Fibroblast of lung (primary cell): ENCODE data around the gene SNX30. TPM values are rescaled to one million over a fixed set of nuclear protein-coding genes. Genes with fewer than 3 reads are reported as not detected.
A peak's percentile ranks its signal among the peaks of the same experiment; 100 is the strongest.

Source experiments
- DNase-seq, 2 donors: peaks; one replicate each; pipeline versions ENCODE4 v3.0.0 to v3.0.0-alpha.2; 2010; ENCODE audit warnings: low read depth in 2 of 2
- H2AFZ ChIP-seq: 2 replicates; pipeline ENCODE4 v1.5.1; 2012; ENCODE audit warnings: low read length, control low read depth, inconsistent platforms
- H3K27ac ChIP-seq: 2 replicates; pipeline ENCODE4 v1.5.1; 2011; ENCODE audit warnings: low read length, control low read depth; ENCODE audit not compliant: insufficient read depth
- H3K27me3 ChIP-seq: 2 replicates; pipeline ENCODE4 v1.5.1; 2011; ENCODE audit warnings: mild to moderate bottlenecking, low read length; ENCODE audit not compliant: control insufficient read depth, insufficient read depth
- H3K36me3 ChIP-seq: 2 replicates; pipeline ENCODE4 v1.5.1; 2011; ENCODE audit warnings: low read length; ENCODE audit not compliant: control insufficient read depth, insufficient read depth
- H3K4me1 ChIP-seq: 2 replicates; pipeline ENCODE4 v1.5.1; 2011; ENCODE audit warnings: low read length; ENCODE audit not compliant: control insufficient read depth, insufficient read depth; ENCODE audit errors: extremely low read depth
- H3K4me2 ChIP-seq: 2 replicates; pipeline ENCODE4 v1.5.1; 2011; ENCODE audit warnings: low read length, control low read depth; ENCODE audit not compliant: insufficient read depth; ENCODE audit errors: extremely low read depth
- H3K4me3 ChIP-seq, 4 experiments: fragments of 200-600 bp in 1 of 4; sonication (generic) in 1 of 4; replicated peaks in 1 of 4; 2 replicates each; pipeline ENCODE4 v1.5.1; 2011 to 2016; ENCODE audit warnings: low read length in 4 of 4, low read depth in 3 of 4, mild to moderate bottlenecking in 3 of 4, control low read depth in 2 of 4, inconsistent platforms in 1 of 4, mixed read lengths in 1 of 4; ENCODE audit not compliant: insufficient read depth in 1 of 4; ENCODE audit errors: control extremely low read depth in 1 of 4
- H3K79me2 ChIP-seq: 2 replicates; pipeline ENCODE4 v1.5.1; 2012; ENCODE audit warnings: mild to moderate bottlenecking, low read length, inconsistent platforms; ENCODE audit not compliant: control insufficient read depth, insufficient read depth
- H3K9ac ChIP-seq: 2 replicates; pipeline ENCODE4 v1.5.1; 2011; ENCODE audit warnings: mild to moderate bottlenecking, low read length, control low read depth; ENCODE audit not compliant: insufficient read depth
- H3K9me3 ChIP-seq: 2 replicates; pipeline ENCODE4 v1.5.1; 2012; ENCODE audit warnings: low read depth, low read length; ENCODE audit not compliant: control insufficient read depth, insufficient read depth
- H4K20me1 ChIP-seq: 2 replicates; pipeline ENCODE4 v1.5.1; 2011; ENCODE audit warnings: low read length; ENCODE audit not compliant: control insufficient read depth, insufficient read depth; ENCODE audit errors: extremely low read depth
- EZH2 ChIP-seq: IDR thresholded peaks from 2 replicates; pipeline ENCODE4 v1.5.1; 2012; ENCODE audit warnings: low read length, control low read depth, mild to moderate bottlenecking; ENCODE audit errors: missing control alignments
- polyA plus RNA-seq, 2 donors: library from polyadenylated mRNA; depleted of rRNA in 1 of 2; stranded (reverse) in 1 of 2; unstranded in 1 of 2; fragments of >200 nt; gene quantifications; 2 replicates each; pipeline ENCODE4 v1.2.1, GENCODE V29; 2011 to 2012; ENCODE audit warnings: missing spikeins in 1 of 2
- total RNA-seq: library from RNA; depleted of rRNA; stranded (reverse); fragments of >200 nt; gene quantifications from 2 replicates; pipeline ENCODE4 v1.2.1, GENCODE V29; 2014
- TF ChIP-seq, protein P1 (sequence below), 2 donors: IDR thresholded peaks in 1 of 2; conservative IDR thresholded peaks in 1 of 2; 1 replicate in 1 of 2; 2 replicates in 1 of 2; pipeline ENCODE4 v1.5.1; 2011 to 2012; ENCODE audit warnings: low read length in 2 of 2, control low read depth in 1 of 2, inconsistent platforms in 1 of 2, low read depth in 1 of 2, mild to moderate bottlenecking in 1 of 2

Gene SNX30
- total and polyA plus RNA-seq, 2 donors (not counting 1 experiment from before 2014, with no cell fraction given): 7.9 to 20.6 TPM

DNA sequence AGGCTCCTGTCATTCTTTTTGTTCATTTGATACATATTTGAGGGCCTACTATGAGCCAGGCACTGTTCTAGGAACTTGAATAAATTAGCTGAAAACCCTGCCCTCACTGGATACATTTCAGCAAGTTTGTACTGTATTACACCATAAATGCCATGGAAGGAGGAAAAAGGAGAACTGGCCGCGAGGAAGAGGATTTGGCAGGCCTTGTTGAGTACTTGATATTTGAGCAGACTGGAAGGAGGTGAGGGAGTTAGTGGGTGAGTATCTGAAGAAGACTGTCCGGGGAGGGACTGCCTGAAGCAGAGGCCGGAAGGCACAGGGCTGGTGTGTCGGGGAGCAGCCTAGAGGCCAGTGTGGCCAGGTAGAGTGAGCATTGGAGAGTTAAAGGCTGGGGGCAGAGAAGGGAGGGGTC lies 4.5 kb downstream of the SNX30 start:
- no peaks in the 10 kb centered on the region for H3K27me3 ChIP-seq
- H3K4me2 ChIP-seq: no peak overlapping the region
- no peaks in the 10 kb centered on the region for H3K36me3 ChIP-seq
- H3K4me3 ChIP-seq: no peak overlapping the region
- TF ChIP-seq, protein P1, sequence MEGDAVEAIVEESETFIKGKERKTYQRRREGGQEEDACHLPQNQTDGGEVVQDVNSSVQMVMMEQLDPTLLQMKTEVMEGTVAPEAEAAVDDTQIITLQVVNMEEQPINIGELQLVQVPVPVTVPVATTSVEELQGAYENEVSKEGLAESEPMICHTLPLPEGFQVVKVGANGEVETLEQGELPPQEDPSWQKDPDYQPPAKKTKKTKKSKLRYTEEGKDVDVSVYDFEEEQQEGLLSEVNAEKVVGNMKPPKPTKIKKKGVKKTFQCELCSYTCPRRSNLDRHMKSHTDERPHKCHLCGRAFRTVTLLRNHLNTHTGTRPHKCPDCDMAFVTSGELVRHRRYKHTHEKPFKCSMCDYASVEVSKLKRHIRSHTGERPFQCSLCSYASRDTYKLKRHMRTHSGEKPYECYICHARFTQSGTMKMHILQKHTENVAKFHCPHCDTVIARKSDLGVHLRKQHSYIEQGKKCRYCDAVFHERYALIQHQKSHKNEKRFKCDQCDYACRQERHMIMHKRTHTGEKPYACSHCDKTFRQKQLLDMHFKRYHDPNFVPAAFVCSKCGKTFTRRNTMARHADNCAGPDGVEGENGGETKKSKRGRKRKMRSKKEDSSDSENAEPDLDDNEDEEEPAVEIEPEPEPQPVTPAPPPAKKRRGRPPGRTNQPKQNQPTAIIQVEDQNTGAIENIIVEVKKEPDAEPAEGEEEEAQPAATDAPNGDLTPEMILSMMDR (conservative IDR thresholded peaks at IDR 0.05 in 1 of 2, IDR thresholded peaks at IDR 0.05 in 1 of 2; ENCODE audit: low read depth in 1 of 2, low read length in 2 of 2): no peak
- H3K9ac ChIP-seq: no peak overlapping the region
- H3K79me2 ChIP-seq: peaks cover 12% of the 10 kb centered on the region
- DNase-seq: peak in 1 of 2 donors; percentile 42
- H2AFZ ChIP-seq: no peak overlapping the region
- H3K27ac ChIP-seq: no peak overlapping the region
- peaks cover 27% of the 10 kb centered on the region for H3K4me1 ChIP-seq
- no peaks in the 10 kb centered on the region for H4K20me1 ChIP-seq
- no peaks in the 10 kb centered on the region for H3K9me3 ChIP-seq

DNA sequence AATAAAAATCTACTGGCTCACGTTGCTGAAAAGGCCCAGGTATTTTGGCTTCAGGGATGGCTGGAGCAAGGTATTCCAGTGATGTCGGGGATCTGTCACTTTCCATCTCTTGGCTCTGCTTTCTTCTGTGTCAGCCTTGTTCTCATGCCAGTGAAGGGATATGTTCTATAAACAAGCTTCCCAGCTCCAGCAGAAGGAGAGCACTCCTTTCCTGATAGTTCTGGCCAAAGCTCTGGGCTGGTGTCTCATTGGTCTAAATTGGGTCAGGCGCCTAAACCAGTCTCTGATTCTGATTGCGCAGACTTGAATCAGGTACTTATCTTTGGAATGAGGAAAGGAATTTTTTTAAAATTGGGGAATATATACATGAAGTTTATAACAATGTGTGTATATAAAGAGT lies 5.1 kb downstream of the SNX30 start:
- no peak overlapping the region for H3K9ac ChIP-seq
- no peak overlapping the region for H3K4me2 ChIP-seq
- no peaks in the 10 kb centered on the region for H3K36me3 ChIP-seq
- no peak for TF ChIP-seq EZH2
- TF ChIP-seq, protein P1 (conservative IDR thresholded peaks at IDR 0.05 in 1 of 2, IDR thresholded peaks at IDR 0.05 in 1 of 2; ENCODE audit: low read depth in 1 of 2, low read length in 2 of 2): no peak
- no peak overlapping the region for H2AFZ ChIP-seq
- no peaks in the 10 kb centered on the region for H3K27me3 ChIP-seq
- peak; percentile 28 to 40 for DNase-seq
- no peaks in the 10 kb centered on the region for H4K20me1 ChIP-seq
- H3K9me3 ChIP-seq: no peaks in the 10 kb centered on the region
- no peak overlapping the region for H3K4me3 ChIP-seq
- H3K27ac ChIP-seq: no peak overlapping the region
- peaks cover 26% of the 10 kb centered on the region for H3K4me1 ChIP-seq
- H3K79me2 ChIP-seq: peaks cover 14% of the 10 kb centered on the region

DNA sequence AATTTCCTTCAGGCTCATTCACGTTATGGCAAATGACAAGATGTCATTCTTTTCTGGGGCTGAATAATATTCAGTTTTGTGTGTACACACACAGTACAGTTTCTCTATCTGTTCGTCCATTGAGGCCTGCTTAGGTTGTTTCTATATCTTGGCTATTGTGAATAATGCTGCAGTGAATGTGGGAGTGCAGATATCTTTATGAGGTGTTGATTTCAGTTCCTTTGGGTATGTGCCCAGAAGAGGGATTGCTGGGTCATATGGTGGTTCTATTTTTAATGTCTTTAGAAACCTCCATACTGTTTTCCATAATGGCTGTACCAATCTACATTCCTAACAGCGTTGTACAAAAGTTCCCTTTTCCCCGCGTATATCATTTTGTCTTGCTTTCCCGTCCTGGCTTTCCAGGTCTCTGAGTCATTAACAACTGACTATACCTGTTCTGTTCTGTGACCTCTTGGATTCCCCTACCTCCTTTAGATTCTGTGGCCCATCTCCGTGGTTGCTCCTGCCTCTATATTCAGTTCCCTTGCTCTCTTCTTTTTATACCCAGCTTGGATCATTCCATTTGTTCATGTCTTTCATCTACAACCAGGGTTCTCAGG lies 6.8 kb downstream of the SNX30 start:
- Histone ChIP-seq H3K27ac (no peak overlapping the region), H2AFZ (no peak overlapping the region), H3K4me3 (no peak overlapping the region), H4K20me1 (no peaks in the 10 kb centered on the region), H3K36me3 (no peaks in the 10 kb centered on the region), H3K79me2 (peaks cover 4% of the 10 kb centered on the region), H3K4me2 (no peak overlapping the region), H3K27me3 (no peaks in the 10 kb centered on the region), H3K9me3 (no peaks in the 10 kb centered on the region), H3K4me1 (peaks cover 24% of the 10 kb centered on the region), H3K9ac (no peak overlapping the region)
- DNase-seq: peak; percentile 41
- TF ChIP-seq, protein P1 (conservative IDR thresholded peaks at IDR 0.05 in 1 of 2, IDR thresholded peaks at IDR 0.05 in 1 of 2; ENCODE audit: low read depth in 1 of 2, low read length in 2 of 2): no peak
- no peak for TF ChIP-seq EZH2
